HG03097 (cell line): ENCODE data around the gene DGLUCY.
"Not testable (repeated sequence)": the region's sequence is repeated elsewhere in the genome, so short reads cannot be mapped to it uniquely, and the experiment has no call there.

Source experiments
- ATAC-seq: cut with Tn5 transposase; IDR thresholded peaks from one replicate; pipeline ENCODE4 v1.9.1; 2021; ENCODE audit not compliant: unreplicated experiment, low FRiP score

The DGLUCY gene

GRCh38 chr14:91200802-91201201 lies 86.9 kb downstream of the DGLUCY start:
- not testable (repeated sequence) for ATAC-seq

- ATAC-seq: no peak
Measured at GRCh38 chr14:91202234-91202974, 88.5 kb downstream of the DGLUCY start.

GRCh38 chr14:91204657-91205056 lies 90.8 kb downstream of the DGLUCY start:
- no peak for ATAC-seq

DNA sequence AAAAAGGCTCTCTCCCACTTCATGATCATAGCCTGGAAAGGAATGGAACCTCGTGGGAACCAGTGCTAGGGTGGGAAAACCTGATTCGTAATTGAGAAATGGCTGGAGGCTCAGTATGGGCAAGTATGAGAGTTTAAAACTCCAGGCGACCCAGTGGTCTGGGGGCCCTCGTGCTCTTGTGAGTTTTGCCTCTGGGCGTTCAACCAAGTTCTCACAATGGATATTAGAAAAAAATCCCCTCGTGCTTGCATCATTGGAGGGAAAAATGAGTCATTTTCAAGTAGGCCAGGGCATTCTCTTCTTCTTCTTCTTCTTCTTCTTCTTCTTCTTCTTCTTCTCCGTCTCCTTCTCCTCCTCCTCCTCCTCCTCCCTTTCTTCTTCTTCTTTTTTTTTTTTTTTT lies 91.6 kb downstream of the DGLUCY start:
- no peak for ATAC-seq

DNA sequence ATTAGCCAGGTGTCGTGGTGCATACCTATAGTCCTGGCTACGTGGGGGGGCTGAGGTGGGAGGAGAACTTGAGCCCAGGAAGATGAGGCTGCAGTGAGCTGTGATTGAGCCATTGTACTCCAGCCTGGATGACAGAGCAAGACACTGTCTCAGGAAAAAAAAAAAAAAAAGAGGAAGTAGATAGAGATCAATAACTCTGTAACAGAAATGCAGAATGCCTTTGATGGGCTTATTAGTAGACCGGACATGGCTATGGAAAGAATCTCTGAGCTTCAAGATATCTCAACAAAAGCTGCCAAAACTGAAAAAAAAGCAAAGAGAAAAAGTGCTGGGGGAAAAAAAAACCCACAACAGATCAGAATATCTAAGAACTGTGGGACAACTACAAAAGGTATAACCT lies 93.1 kb downstream of the DGLUCY start:
- no peak for ATAC-seq

- ATAC-seq: no peak
Measured at GRCh38 chr14:91211017-91211416, 97.1 kb downstream of the DGLUCY start.

GRCh38 chr14:91214306-91214705 lies 100.4 kb downstream of the DGLUCY start:
- no peak for ATAC-seq

DNA sequence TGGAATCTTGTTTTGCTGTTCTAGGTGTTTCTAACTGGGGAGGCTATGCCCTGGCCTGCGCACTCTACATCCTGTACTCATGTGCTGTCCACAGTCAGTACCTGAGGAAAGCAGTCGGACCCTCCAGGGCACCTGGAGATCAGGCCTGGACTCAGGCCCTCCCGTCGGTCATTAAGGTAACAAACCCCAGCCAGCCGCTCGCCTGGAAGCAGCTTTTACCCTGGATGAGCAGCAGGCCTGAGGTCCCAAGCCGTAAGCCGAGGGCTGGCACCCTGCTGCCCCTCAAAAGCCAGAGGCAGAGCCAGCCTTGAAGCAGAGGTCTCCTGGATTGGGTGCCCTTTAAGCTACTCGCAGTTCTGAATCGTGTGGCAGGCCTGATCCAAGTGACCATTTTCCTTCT lies 101.5 kb downstream of the DGLUCY start:
- no peak for ATAC-seq

DNA sequence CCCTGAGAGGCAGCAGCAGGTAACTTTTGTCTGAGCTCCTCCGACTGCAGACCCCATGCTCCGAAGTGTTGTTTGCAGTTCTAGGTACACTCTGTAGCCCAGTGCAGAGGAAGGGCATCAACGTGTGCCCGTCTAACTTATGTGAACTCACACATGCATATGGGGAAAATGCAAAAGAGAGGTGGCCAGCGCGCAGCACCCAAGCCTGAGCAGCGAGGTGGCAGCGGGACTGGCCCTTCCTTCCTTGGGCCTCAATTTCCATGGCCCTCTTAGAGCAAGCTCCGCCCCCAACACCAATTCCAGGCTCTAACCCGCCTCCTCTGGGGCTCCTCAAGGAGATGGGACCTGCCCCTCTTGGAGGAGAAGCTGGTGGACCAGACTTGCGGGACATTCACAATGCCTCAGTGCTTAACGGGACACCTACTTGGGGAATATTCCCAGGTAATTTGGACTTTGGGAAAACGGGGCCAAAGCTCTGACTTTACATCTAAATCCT lies 102.9 kb downstream of the DGLUCY start:
- no peak for ATAC-seq

DNA sequence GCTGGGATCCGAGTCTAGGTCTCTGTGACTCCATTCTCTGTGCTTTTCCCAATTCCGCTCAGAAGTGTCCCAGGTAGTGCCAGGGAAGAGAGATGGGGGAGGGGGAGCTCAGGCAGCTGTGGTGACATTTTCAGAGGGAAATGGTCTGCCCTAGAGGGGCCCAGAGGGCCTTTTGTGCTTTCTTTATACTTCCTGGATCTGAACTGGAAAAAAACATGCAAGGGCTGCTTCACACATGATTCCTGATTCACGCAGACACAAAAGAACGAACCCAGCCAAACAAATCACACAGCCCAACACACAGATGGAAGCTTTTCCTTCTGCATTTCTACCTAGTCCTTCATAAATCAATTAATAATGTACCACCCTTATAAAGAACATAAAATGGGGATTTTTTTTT lies 104.1 kb downstream of the DGLUCY start:
- ATAC-seq: no peak

- no peak for ATAC-seq
Measured at GRCh38 chr14:91219517-91220389, 105.9 kb downstream of the DGLUCY start.

DNA sequence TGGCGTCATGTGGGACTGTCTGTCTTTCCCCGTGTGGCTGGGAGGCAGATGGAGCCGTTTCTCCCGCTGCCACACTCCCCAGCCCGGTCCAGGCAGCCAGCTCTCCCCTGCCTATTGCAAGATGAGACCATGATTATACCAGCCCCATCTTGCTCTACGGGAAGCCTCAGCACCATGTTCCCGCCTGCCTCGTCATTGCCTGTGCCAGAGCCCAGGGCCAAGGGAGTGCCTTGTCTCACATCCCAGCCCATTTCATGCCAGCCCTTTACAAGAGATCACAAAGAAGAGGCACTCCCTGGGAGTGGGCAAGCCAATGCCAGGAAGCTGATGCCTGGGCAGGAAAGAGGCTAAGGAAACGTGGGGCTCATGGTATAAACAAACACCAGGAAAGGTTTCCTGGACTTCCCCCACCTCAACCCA lies 106.7 kb downstream of the DGLUCY start:
- no peak for ATAC-seq

DNA sequence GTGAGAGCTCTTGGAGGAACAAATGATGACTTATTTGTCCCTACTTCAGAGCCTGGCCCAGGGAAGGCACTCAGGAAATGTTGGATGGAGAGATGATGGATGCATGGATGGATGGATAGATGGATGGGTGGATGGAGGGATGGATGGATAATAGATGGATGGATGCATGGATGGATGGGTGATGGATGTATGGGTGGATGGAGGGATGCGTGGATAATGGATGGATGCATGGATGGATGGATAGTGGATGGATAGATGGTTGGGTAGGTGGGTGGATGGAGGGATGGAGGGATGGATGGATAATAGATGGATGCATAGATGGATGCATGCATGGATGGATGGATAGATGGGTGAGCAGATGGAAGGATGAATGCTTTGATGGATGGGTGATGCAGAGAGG lies 107.4 kb downstream of the DGLUCY start:
- no peak for ATAC-seq

GRCh38 chr14:91223028-91223783 lies 109.3 kb downstream of the DGLUCY start:
- ATAC-seq: no peak

GRCh38 chr14:91225025-91225424 lies 111.2 kb downstream of the DGLUCY start:
- no peak for ATAC-seq

DNA sequence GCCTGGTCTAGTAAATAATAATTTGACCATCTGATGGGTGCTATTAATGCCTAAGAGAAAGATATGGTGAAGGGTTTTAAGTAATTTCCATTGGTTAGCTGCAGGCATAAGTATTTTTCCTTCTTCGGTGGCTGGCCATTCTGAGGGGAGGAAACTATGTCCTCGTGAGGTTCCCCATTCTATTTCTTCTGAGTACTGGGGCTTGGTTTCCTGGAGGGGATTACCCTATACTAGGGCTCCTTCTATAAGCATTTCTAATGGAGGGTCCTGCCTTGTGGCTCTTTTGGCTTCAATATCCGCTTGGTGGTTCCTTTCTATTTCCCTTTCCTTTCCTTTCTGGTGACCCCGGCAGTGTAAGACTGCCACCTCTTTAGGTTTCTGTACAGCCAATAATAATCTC lies 112.5 kb downstream of the DGLUCY start:
- not testable (repeated sequence) for ATAC-seq

- ATAC-seq: no peak
Measured at GRCh38 chr14:91227183-91227628, 113.3 kb downstream of the DGLUCY start.

- ATAC-seq: peak; percentile 76
Measured at GRCh38 chr14:91228112-91229004, 114.5 kb downstream of the DGLUCY start.

DNA sequence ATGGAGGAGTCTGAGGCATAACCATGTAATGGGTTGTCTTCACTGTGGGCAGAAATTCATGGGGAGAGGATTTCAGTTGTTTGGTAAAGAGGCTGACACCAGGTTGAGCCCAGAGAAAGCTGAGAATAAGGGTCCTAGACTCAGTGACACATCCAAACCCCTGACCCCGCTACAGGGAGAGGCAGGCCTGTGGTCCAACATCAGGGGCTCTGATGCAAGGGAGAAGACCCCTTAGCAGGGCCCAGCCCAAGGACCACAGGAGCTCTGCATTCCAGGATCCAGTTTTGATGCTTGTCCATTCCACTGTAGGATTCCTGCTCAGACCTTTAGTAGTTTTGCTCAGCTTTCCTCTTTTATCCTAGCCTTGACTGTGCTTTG lies 115.1 kb downstream of the DGLUCY start:
- ATAC-seq: peak; percentile 2

DNA sequence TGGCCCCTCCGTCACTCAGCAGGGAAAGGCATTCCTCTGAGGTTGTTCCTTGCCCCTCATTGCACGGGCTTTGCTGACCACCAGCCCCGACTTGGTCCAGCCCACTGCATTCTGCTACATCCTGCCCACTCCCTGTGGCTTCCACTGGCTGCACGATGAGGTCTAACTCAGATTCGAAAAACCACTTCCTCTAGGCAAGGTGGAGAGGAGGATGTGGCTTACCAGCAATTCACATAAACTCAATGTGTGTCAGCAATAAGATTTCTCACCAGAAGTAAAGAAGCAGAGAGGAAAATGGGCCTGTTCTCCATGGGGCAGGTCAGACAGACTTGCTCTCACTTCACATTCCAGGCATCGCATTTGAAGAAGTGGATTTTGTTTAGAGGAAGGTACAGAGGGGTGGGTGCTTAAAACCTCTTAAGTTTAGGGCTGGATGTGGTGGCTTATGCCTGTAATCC lies 115.9 kb downstream of the DGLUCY start:
- peak; percentile 45 for ATAC-seq
